ENCODE results near the gene TMEM212.

The TMEM212 gene

DNA sequence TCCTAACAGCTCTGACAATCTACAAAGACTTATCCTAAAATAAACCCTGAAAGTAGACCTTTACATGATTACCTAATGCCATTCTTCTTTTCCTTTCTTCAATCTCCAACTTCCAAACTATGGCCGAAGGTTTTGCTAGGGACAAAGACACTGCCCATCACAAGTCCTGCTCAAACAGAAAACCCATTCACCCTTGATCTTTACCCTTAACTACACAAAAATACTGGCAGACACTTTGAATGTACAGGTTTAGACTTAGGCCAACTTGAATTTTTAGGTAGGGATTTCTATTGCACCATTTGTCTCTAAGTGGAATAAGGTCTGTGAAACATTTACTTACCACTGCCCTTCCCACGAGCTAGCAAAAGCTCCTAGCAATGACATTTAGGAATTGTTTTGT, 64.6 kb downstream of the TMEM212 start:
- no peak for TF ChIP-seq CTCF (IDR thresholded peaks at IDR 0.05; ENCODE audit: low read depth, low read length, missing control alignments)

DNA sequence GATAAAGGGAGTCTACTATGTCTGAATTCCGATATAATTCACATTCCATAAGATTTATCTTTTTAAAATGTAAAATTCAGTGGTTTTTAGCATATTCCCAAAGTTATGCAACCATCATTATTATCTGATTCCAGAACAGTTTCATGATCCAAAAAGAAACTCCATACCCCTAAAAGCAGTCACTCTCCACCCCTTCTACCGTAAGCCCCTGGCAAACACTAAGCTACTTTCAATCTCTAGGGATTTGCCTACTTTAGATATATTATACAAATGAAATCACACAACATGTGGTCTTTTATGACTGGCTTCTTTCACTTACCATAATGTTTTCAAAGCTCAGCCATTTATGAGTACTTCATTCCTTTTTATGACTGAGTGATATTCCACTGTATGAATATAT, 65.6 kb downstream of the TMEM212 start:
- TF ChIP-seq CTCF (IDR thresholded peaks at IDR 0.05; ENCODE audit: low read depth, low read length, missing control alignments) = no peak
- DNase-seq (ENCODE audit: extremely low read depth, low read depth) = no peak
- no peak overlapping the region for H3K4me3 ChIP-seq (replicated peaks; ENCODE audit: low read depth, low read length)

More for the DNA sequence above, 64.6 kb downstream of the TMEM212 start:
- no peak for DNase-seq (ENCODE audit: extremely low read depth, low read depth)
- H3K4me3 ChIP-seq (replicated peaks; ENCODE audit: low read depth, low read length) = no peak overlapping the region
